H9 (cell line): ENCODE measurements around the gene PRPF6. TPM values are rescaled to one million over a fixed set of nuclear protein-coding genes. Genes with fewer than 3 reads are reported as not detected.

Source experiments
- DNase-seq: peaks from one replicate; pipeline ENCODE4 v3.0.0-alpha.2; 2017
- H2AFZ ChIP-seq: one replicate; pipeline ENCODE4 v1.6.1; 2013; ENCODE audit warnings: mild to moderate bottlenecking, low read length, control low read depth, moderate library complexity
- H2AK5ac ChIP-seq: 2 replicates; pipeline ENCODE4 v1.6.1; 2013; ENCODE audit warnings: low read length, control low read depth, mixed read lengths; ENCODE audit not compliant: insufficient read length
- H2BK120ac ChIP-seq: one replicate; pipeline ENCODE4 v1.6.1; 2013; ENCODE audit warnings: low read depth, mild to moderate bottlenecking, low read length, control low read depth, inconsistent platforms; ENCODE audit not compliant: poor library complexity, severe bottlenecking
- H2BK12ac ChIP-seq: 2 replicates; pipeline ENCODE4 v1.6.1; 2013; ENCODE audit warnings: low read length, control low read depth, mixed read lengths, low read depth; ENCODE audit not compliant: insufficient read length
- H2BK15ac ChIP-seq: 2 replicates; pipeline ENCODE4 v1.6.1; 2013; ENCODE audit warnings: low read depth, low read length, control low read depth
- H2BK20ac ChIP-seq: one replicate; pipeline ENCODE4 v1.6.1; 2013; ENCODE audit warnings: low read depth, mild to moderate bottlenecking, low read length, control low read depth, inconsistent platforms; ENCODE audit not compliant: poor library complexity, severe bottlenecking
- H2BK5ac ChIP-seq: 2 replicates; pipeline ENCODE4 v1.6.1; 2013; ENCODE audit warnings: low read length, control low read depth, mixed read lengths; ENCODE audit not compliant: insufficient read length
- H3K14ac ChIP-seq: 2 replicates; pipeline ENCODE4 v1.6.1; 2013; ENCODE audit warnings: low read length, control low read depth; ENCODE audit not compliant: insufficient read depth
- H3K18ac ChIP-seq: 2 replicates; pipeline ENCODE4 v1.6.1; 2013; ENCODE audit warnings: low read depth, mild to moderate bottlenecking, mixed read lengths, low read length, control low read depth; ENCODE audit not compliant: insufficient read length
- H3K23ac ChIP-seq: 2 replicates; pipeline ENCODE4 v1.6.1; 2013; ENCODE audit warnings: low read length, control low read depth, mixed read lengths, low read depth; ENCODE audit not compliant: insufficient read length
- H3K23me2 ChIP-seq: 2 replicates; pipeline ENCODE4 v1.6.1; 2013; ENCODE audit warnings: low read depth, mild to moderate bottlenecking, mixed read lengths, low read length, control low read depth; ENCODE audit not compliant: insufficient read length, poor library complexity, severe bottlenecking
- H3K27ac ChIP-seq: 2 replicates; pipeline ENCODE4 v1.5.1; 2013; ENCODE audit warnings: low read length, control low read depth, mixed read lengths, low read depth; ENCODE audit not compliant: insufficient read length
- H3K27me3 ChIP-seq: 2 replicates; pipeline ENCODE4 v1.6.1; 2013; ENCODE audit warnings: low read length, control low read depth, inconsistent platforms; ENCODE audit not compliant: insufficient read depth
- H3K4ac ChIP-seq: 2 replicates; pipeline ENCODE4 v1.6.1; 2013; ENCODE audit warnings: low read depth, mild to moderate bottlenecking, control low read depth, inconsistent platforms, low read length, moderate library complexity
- H3K4me1 ChIP-seq: 2 replicates; pipeline ENCODE4 v1.6.1; 2013; ENCODE audit warnings: low read length, control low read depth, inconsistent platforms; ENCODE audit not compliant: insufficient read depth
- H3K4me2 ChIP-seq: 2 replicates; pipeline ENCODE4 v1.6.1; 2013; ENCODE audit warnings: low read length, control low read depth, mixed read lengths; ENCODE audit not compliant: insufficient read length, insufficient read depth
- H3K56ac ChIP-seq: 2 replicates; pipeline ENCODE4 v1.6.1; 2013; ENCODE audit warnings: low read depth, mild to moderate bottlenecking, mixed read lengths, low read length, control low read depth; ENCODE audit not compliant: insufficient read length
- H3K79me1 ChIP-seq: 2 replicates; pipeline ENCODE4 v1.6.1; 2013; ENCODE audit warnings: low read depth, mild to moderate bottlenecking, moderate library complexity, low read length, control low read depth, inconsistent platforms; ENCODE audit not compliant: insufficient read depth, poor library complexity, severe bottlenecking
- H3K79me2 ChIP-seq: 2 replicates; pipeline ENCODE4 v1.6.1; 2013; ENCODE audit warnings: low read length, control low read depth, inconsistent platforms; ENCODE audit not compliant: insufficient read depth
- H3K9ac ChIP-seq: 2 replicates; pipeline ENCODE4 v1.6.1; 2013; ENCODE audit warnings: low read length, control low read depth, mixed read lengths; ENCODE audit not compliant: insufficient read length; ENCODE audit errors: extremely low read depth
- H3K9me3 ChIP-seq: one replicate; pipeline ENCODE4 v1.6.1; 2013; ENCODE audit warnings: low read depth, low read length, inconsistent platforms; ENCODE audit not compliant: control insufficient read depth
- H3T11ph ChIP-seq: one replicate; pipeline ENCODE4 v1.6.1; 2013; ENCODE audit warnings: mild to moderate bottlenecking, low read length, control low read depth, inconsistent platforms
- H4K20me1 ChIP-seq: one replicate; pipeline ENCODE4 v1.6.1; 2013; ENCODE audit not compliant: control insufficient read depth, insufficient read length, insufficient read depth
- H4K5ac ChIP-seq: 2 replicates; pipeline ENCODE4 v1.6.1; 2013; ENCODE audit warnings: low read depth, mild to moderate bottlenecking, mixed read lengths, low read length, control low read depth; ENCODE audit not compliant: insufficient read length
- H4K8ac ChIP-seq: replicated peaks from 2 replicates; pipeline ENCODE4 v1.6.1; 2013; ENCODE audit warnings: low read length, control low read depth, mixed read lengths, low read depth; ENCODE audit not compliant: insufficient read length
- H4K91ac ChIP-seq: 2 replicates; pipeline ENCODE4 v1.6.1; 2013; ENCODE audit warnings: low read depth, mild to moderate bottlenecking, moderate library complexity, mixed read lengths, low read length, control low read depth; ENCODE audit not compliant: insufficient read length
- H3K27ac Mint-ChIP-seq, 3 experiments: 2 replicates in 2 of 3; 3 replicates in 1 of 3; pipeline ENCODE4 v1.8.0; 2020 to 2021; ENCODE audit warnings: mixed read lengths in 3 of 3, mild to moderate bottlenecking in 1 of 3, moderate library complexity in 1 of 3
- H3K27me3 Mint-ChIP-seq: 2 replicates; pipeline ENCODE4 v1.8.0; 2021; ENCODE audit warnings: low read depth, mild to moderate bottlenecking, moderate library complexity, mixed read lengths
- H3K36me3 Mint-ChIP-seq, 3 experiments: 2 replicates in 2 of 3; 3 replicates in 1 of 3; pipeline ENCODE4 v1.8.0; 2020 to 2021; ENCODE audit warnings: low read depth in 3 of 3, mixed read lengths in 3 of 3; ENCODE audit not compliant: insufficient read depth in 1 of 3
- H3K4me1 Mint-ChIP-seq, 2 experiments: 2 replicates each; pipeline ENCODE4 v1.8.0; 2020; ENCODE audit warnings: mixed read lengths in 2 of 2
- H3K4me3 Mint-ChIP-seq, 2 experiments: 2 replicates in 1 of 2; 3 replicates in 1 of 2; pipeline ENCODE4 v1.8.0; 2020 to 2021; ENCODE audit warnings: mild to moderate bottlenecking in 2 of 2, mixed read lengths in 2 of 2, moderate library complexity in 1 of 2
- H3K9me3 Mint-ChIP-seq, 2 experiments: 2 replicates in 1 of 2; 3 replicates in 1 of 2; pipeline ENCODE4 v1.8.0; 2020; ENCODE audit warnings: mild to moderate bottlenecking in 2 of 2, mixed read lengths in 2 of 2, moderate library complexity in 1 of 2
- WGBS: extraction: QIAGEN DNeasy Blood & Tissue Kit; methylation state at CpG from one replicate; pipeline ENCODE4 v1.1.7; 2013; ENCODE audit warnings: missing lambda C conversion rate, low lambda C conversion rate, mixed read lengths; ENCODE audit not compliant: insufficient read length; ENCODE audit errors: extremely low coverage; 5-methylcytosine and 5-hydroxymethylcytosine counted together
- total RNA-seq: library from RNA; stranded (reverse); gene quantifications from 2 replicates; pipeline ENCODE4 v1.2.1, GENCODE V29; 2021
- TF ChIP-seq, protein P1 (sequence below): fragments of 200-600 bp; sonication (generic); conservative IDR thresholded peaks from 3 replicates; pipeline ENCODE4 v1.8.0; 2021; ENCODE audit warnings: antibody characterized with exemption, mild to moderate bottlenecking

The PRPF6 gene
- total RNA-seq, 1 experiment from 2014 or later, result 87.9 TPM

DNA sequence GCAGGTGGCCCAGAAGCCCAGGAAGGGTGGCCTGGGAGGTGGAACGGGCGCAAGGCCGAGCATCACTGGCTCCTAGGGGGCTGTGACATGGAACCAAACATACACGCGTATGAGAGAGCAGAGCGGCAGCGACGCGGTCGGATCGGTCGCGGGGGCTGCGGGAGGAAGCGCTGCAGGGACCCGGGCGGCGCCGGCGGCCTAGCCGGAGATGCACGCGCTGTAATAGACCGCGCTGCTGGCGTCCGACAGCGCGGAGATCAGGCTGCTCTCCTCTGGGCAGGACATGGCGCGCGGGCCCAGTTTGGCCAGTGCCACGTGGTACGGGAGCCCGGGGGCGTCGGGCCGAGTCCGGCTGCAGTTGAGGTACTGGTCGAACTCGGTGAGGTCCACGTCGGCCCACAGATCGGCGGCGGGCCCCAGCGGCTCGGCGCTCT lies 67.1 kb downstream of the PRPF6 start:
- peaks cover 12 to 21% of the 10 kb centered on the region in 2 experiments for H3K4me1 Mint-ChIP-seq
- Histone ChIP-seq H2AK5ac (no peak overlapping the region), H4K91ac (no peak overlapping the region), H3K9me3 (no peaks in the 10 kb centered on the region), H2BK12ac (no peak overlapping the region), H3K4me1 (no peaks in the 10 kb centered on the region), H3K23ac (no peak overlapping the region), H3K79me1 (no peaks in the 10 kb centered on the region), H2AFZ (no peak overlapping the region), H4K5ac (no peak overlapping the region), H3K56ac (no peak overlapping the region), H3T11ph (no peak overlapping the region), H4K8ac (no peak overlapping the region), H3K79me2 (no peaks in the 10 kb centered on the region), H2BK120ac (no peak overlapping the region), H3K27me3 (peaks cover 26% of the 10 kb centered on the region; the same call in 1 of the 2 replicates), H3K14ac (no peak overlapping the region), H2BK15ac (no peak overlapping the region), H3K4ac (no peak overlapping the region), H2BK20ac (no peak overlapping the region), H3K23me2 (no peaks in the 10 kb centered on the region), H3K27ac (no peak overlapping the region), H4K20me1 (no peaks in the 10 kb centered on the region), H3K9ac (no peak overlapping the region), H2BK5ac (no peak overlapping the region), H3K18ac (no peak overlapping the region), H3K4me2 (no peak overlapping the region)
- peak; percentile 57 for DNase-seq
- H3K36me3 Mint-ChIP-seq, result peaks cover 0 to 2% (median 0%) of the 10 kb centered on the region in 3 experiments; a peak in 2 of 7 replicates
- H3K27me3 Mint-ChIP-seq, result peaks cover 82% of the 10 kb centered on the region
- TF ChIP-seq, protein P1, sequence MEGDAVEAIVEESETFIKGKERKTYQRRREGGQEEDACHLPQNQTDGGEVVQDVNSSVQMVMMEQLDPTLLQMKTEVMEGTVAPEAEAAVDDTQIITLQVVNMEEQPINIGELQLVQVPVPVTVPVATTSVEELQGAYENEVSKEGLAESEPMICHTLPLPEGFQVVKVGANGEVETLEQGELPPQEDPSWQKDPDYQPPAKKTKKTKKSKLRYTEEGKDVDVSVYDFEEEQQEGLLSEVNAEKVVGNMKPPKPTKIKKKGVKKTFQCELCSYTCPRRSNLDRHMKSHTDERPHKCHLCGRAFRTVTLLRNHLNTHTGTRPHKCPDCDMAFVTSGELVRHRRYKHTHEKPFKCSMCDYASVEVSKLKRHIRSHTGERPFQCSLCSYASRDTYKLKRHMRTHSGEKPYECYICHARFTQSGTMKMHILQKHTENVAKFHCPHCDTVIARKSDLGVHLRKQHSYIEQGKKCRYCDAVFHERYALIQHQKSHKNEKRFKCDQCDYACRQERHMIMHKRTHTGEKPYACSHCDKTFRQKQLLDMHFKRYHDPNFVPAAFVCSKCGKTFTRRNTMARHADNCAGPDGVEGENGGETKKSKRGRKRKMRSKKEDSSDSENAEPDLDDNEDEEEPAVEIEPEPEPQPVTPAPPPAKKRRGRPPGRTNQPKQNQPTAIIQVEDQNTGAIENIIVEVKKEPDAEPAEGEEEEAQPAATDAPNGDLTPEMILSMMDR, result no peak
- peaks cover 0 to 3% of the 10 kb centered on the region in 2 experiments; a peak in 1 of 5 replicates for H3K9me3 Mint-ChIP-seq
- WGBS, result no CpG with 5 or more reads among the region's 49 CpGs
- H3K4me3 Mint-ChIP-seq, result peak overlapping the region; percentile 19 to 63; a peak in 3 of 5 replicates
- no peak overlapping the region for H3K27ac Mint-ChIP-seq
